ENCODE data around the gene KCNQ1.

DNA sequence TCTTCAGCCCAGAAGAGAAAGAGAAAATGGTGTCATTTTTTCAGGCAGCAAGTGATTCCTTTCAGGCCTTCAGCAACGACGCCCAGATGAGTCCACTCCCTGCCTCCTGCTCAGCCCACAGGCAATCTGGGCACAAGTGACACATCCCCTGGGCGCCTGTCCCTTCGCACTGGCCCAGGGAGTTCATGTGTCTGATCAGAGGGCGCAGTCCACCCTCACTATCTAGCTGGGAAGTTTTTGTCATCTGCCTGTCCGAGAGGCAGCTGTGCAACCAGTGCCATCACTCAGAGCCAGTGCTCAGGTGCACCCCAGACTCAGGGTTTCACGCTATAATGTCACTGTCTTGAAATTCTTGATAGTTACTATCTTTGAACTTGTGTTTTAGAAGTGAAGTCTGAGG lies 256.4 kb downstream of the KCNQ1 start:
- TF ChIP-seq, protein P1, sequence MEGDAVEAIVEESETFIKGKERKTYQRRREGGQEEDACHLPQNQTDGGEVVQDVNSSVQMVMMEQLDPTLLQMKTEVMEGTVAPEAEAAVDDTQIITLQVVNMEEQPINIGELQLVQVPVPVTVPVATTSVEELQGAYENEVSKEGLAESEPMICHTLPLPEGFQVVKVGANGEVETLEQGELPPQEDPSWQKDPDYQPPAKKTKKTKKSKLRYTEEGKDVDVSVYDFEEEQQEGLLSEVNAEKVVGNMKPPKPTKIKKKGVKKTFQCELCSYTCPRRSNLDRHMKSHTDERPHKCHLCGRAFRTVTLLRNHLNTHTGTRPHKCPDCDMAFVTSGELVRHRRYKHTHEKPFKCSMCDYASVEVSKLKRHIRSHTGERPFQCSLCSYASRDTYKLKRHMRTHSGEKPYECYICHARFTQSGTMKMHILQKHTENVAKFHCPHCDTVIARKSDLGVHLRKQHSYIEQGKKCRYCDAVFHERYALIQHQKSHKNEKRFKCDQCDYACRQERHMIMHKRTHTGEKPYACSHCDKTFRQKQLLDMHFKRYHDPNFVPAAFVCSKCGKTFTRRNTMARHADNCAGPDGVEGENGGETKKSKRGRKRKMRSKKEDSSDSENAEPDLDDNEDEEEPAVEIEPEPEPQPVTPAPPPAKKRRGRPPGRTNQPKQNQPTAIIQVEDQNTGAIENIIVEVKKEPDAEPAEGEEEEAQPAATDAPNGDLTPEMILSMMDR (conservative IDR thresholded peaks at IDR 0.05; ENCODE audit: low read depth in 2 of 2) = no peak
- TF ChIP-seq POLR2AphosphoS5 (IDR thresholded peaks at IDR 0.05; ENCODE audit: low read depth) = no peak

Measured in GM23338 (cell line).